Smooth muscle cell (in vitro differentiated cells): ENCODE data around the gene ATRNL1. TPM values are rescaled to one million over a fixed set of nuclear protein-coding genes. Genes with fewer than 3 reads are reported as not detected.

Experiments
- DNase-seq: peaks from one replicate; lab custom pipeline; 2025; ENCODE audit not compliant: unreplicated experiment; lab: John Stamatoyannopoulos, UW
- H2AFZ ChIP-seq: fragments of 200-600 bp; sonication (generic); 2 replicates; pipeline ENCODE4 v1.6.0; 2016; ENCODE audit warnings: antibody characterized with exemption, low read depth, mild to moderate bottlenecking
- H3F3A ChIP-seq: fragments of 200-600 bp; sonication (generic); 2 replicates; pipeline ENCODE4 v1.6.0; 2017; ENCODE audit warnings: antibody characterized with exemption, low read depth
- H3K27ac ChIP-seq: fragments of 200-600 bp; sonication (generic); 2 replicates; pipeline ENCODE4 v1.5.1; 2016; ENCODE audit warnings: low read depth, mild to moderate bottlenecking
- H3K27me3 ChIP-seq: fragments of 200-600 bp; sonication (generic); 2 replicates; pipeline ENCODE4 v1.6.1; 2016; ENCODE audit warnings: low read depth, mild to moderate bottlenecking
- H3K36me3 ChIP-seq: fragments of 200-600 bp; sonication (generic); 2 replicates; pipeline ENCODE4 v1.5.1; 2016; ENCODE audit warnings: low read depth
- H3K4me1 ChIP-seq: fragments of 200-600 bp; sonication (generic); 2 replicates; pipeline ENCODE4 v1.5.1; 2016; ENCODE audit warnings: low read depth
- H3K4me2 ChIP-seq: fragments of 200-600 bp; sonication (generic); 2 replicates; pipeline ENCODE4 v1.6.0; 2016; ENCODE audit warnings: mild to moderate bottlenecking
- H3K4me3 ChIP-seq: fragments of 200-600 bp; sonication (generic); 2 replicates; pipeline ENCODE4 v1.5.1; 2016; ENCODE audit warnings: mild to moderate bottlenecking
- H3K79me2 ChIP-seq: fragments of 200-600 bp; sonication (generic); 2 replicates; pipeline ENCODE4 v1.6.0; 2016; ENCODE audit warnings: low read depth, mild to moderate bottlenecking
- H3K9ac ChIP-seq: fragments of 200-600 bp; sonication (generic); 2 replicates; pipeline ENCODE4 v1.6.0; 2016; ENCODE audit warnings: low read depth
- H3K9me3 ChIP-seq: fragments of 200-600 bp; sonication (generic); replicated peaks from 2 replicates; pipeline ENCODE4 v1.5.1; 2016; ENCODE audit warnings: low read depth
- H4K20me1 ChIP-seq: fragments of 200-600 bp; sonication (generic); 2 replicates; pipeline ENCODE4 v1.6.0; 2016; ENCODE audit warnings: low read depth
- CTCF ChIP-seq: fragments of 200-600 bp; sonication (generic); IDR thresholded peaks from 2 replicates; pipeline ENCODE4 v1.5.1; 2017; ENCODE audit warnings: borderline replicate concordance, mild to moderate bottlenecking, antibody characterized with exemption; ENCODE audit not compliant: insufficient read depth, poor library complexity, severe bottlenecking
- WGBS: methylation state at CpG from one replicate; pipeline ENCODE4 v1.1.7; 2016; ENCODE audit warnings: low lambda C conversion rate; 5-methylcytosine and 5-hydroxymethylcytosine counted together
- polyA plus RNA-seq: library from polyadenylated mRNA; unstranded; fragments of >200 nt; fragmentation: Nextera tagmentation; extraction: Ambion mirVana; gene quantifications from 2 replicates; pipeline ENCODE4 v1.2.1, GENCODE V29; 2016
- total RNA-seq: library from RNA; depleted of rRNA; stranded (reverse); fragments of >200 nt; gene quantifications from 2 replicates; pipeline ENCODE4 v1.2.3, GENCODE V29; 2014

ATRNL1 gene
- total and polyA plus RNA-seq, 2 experiments from 2014 or later = 2.7 to 14.9 TPM

DNA sequence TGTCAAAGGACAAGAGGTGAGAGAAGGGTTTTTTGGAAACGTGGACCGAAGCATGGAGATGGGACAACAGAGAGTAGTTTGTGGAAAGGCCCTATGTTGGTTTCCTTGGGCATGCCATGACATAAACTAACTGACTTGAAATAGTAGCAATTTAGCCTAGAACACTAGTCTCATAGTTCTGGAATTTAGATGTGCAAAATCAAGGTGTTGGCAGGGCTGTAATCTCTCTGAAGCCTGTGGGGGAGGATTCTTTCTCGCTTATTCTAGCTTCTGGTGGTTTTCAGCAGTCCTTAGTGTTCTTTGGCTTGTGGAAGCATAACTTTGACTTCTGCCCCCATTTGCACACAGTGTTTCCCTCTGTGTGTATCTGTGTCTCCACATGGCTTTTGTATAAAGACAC lies 896.5 kb downstream of the ATRNL1 start:
- DNase-seq = no peak
- Histone ChIP-seq H3K79me2 (no peaks in the 10 kb centered on the region), H3K4me2 (no peak overlapping the region), H3K27ac (no peak overlapping the region), H4K20me1 (no peaks in the 10 kb centered on the region), H3K27me3 (no peaks in the 10 kb centered on the region), H3K4me3 (no peak overlapping the region), H3K9me3 (no peaks in the 10 kb centered on the region), H3K9ac (no peak overlapping the region), H3F3A (no peaks in the 10 kb centered on the region), H3K36me3 (no peaks in the 10 kb centered on the region), H2AFZ (no peak overlapping the region), H3K4me1 (no peaks in the 10 kb centered on the region)
- TF ChIP-seq CTCF = no peak
- 66% methylated on average over 3 of the region's 3 CpGs for WGBS

- Histone ChIP-seq H3K36me3 (no peaks in the 10 kb centered on the region), H3K4me3 (no peak overlapping the region), H3K79me2 (no peaks in the 10 kb centered on the region), H3F3A (no peaks in the 10 kb centered on the region), H4K20me1 (no peaks in the 10 kb centered on the region), H3K9me3 (no peaks in the 10 kb centered on the region), H3K4me1 (no peaks in the 10 kb centered on the region), H3K27ac (no peak overlapping the region), H3K27me3 (no peaks in the 10 kb centered on the region), H2AFZ (no peak overlapping the region), H3K4me2 (no peak overlapping the region), H3K9ac (no peak overlapping the region)
- WGBS = 77% methylated on average over 5 of the region's 5 CpGs
- DNase-seq = no peak
- TF ChIP-seq CTCF = no peak
Measured at GRCh38 chr10:115992236-115992986, 899.2 kb downstream of the ATRNL1 start.

DNA sequence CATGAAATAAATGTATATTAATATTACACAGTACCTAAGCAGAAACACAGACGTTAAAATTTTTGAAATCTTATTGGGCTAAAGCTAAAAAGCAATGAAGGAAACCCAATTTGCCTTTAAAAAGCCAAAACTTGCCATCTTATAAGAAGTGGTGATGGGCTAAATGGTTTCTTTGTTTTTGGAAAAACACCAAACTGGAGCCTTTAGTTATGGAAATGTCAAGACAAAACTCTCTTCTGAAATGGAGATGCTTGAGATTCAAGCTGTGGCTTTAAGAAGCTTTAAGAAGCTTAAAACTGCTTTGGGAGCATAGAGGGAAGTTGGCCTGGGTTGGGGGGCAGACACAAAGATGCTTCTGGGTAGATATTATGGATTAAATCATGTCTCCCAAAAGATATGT lies 902.9 kb downstream of the ATRNL1 start:
- 34% methylated on average over 1 of the region's 1 CpG for whole genome bisulfite sequencing
- no peaks in the 10 kb centered on the region for H4K20me1 ChIP-seq
- H3K9me3 ChIP-seq = no peaks in the 10 kb centered on the region
- DNase-seq = no peak
- no peak overlapping the region for H3K27ac ChIP-seq
- no peaks in the 10 kb centered on the region for H3F3A ChIP-seq
- no peak overlapping the region for H3K4me3 ChIP-seq
- no peak overlapping the region for H2AFZ ChIP-seq
- H3K4me2 ChIP-seq = no peak overlapping the region
- H3K36me3 ChIP-seq = no peaks in the 10 kb centered on the region
- no peaks in the 10 kb centered on the region for H3K79me2 ChIP-seq
- no peaks in the 10 kb centered on the region for H3K4me1 ChIP-seq
- H3K27me3 ChIP-seq = no peaks in the 10 kb centered on the region
- TF ChIP-seq CTCF = no peak
- H3K9ac ChIP-seq = no peak overlapping the region

- Histone ChIP-seq H3K4me2 (no peak overlapping the region), H3K4me3 (no peak overlapping the region), H3K27ac (no peak overlapping the region), H3K9me3 (no peaks in the 10 kb centered on the region), H4K20me1 (no peaks in the 10 kb centered on the region), H3F3A (no peaks in the 10 kb centered on the region), H3K36me3 (no peaks in the 10 kb centered on the region), H3K4me1 (no peaks in the 10 kb centered on the region), H3K9ac (no peak overlapping the region), H3K79me2 (no peaks in the 10 kb centered on the region), H2AFZ (no peak overlapping the region), H3K27me3 (no peaks in the 10 kb centered on the region)
- DNase-seq = no peak
- 83% methylated on average over 2 of the region's 2 CpGs for WGBS
- no peak for TF ChIP-seq CTCF
Measured at GRCh38 chr10:115998301-115998700, 905.1 kb downstream of the ATRNL1 start.
